ENCODE results near the gene VPS37B.

GRCh38 chr12:122866379-122866778 is 29.5 kb downstream of the VPS37B start:
- TF ChIP-seq CTCF (IDR thresholded peaks at IDR 0.05; ENCODE audit: extremely low read depth in 1 of 2, insufficient read depth in 1 of 2, low read depth in 1 of 2, low read length in 2 of 2): no peak
- TF ChIP-seq POLR2A (IDR thresholded peaks at IDR 0.05; ENCODE audit: low read depth, low read length): no peak
- no peak for TF ChIP-seq POLR2AphosphoS5 (IDR thresholded peaks at IDR 0.05; ENCODE audit: insufficient read depth, low read depth, low read length)
